GM19397 (cell line): ENCODE results near the gene HSPA4L.

Experiments
- ATAC-seq: cut with Tn5 transposase; IDR thresholded peaks from one replicate; pipeline ENCODE4 v1.9.1; 2021; ENCODE audit warnings: mild to moderate bottlenecking, moderate library complexity; ENCODE audit not compliant: unreplicated experiment

The HSPA4L gene

DNA sequence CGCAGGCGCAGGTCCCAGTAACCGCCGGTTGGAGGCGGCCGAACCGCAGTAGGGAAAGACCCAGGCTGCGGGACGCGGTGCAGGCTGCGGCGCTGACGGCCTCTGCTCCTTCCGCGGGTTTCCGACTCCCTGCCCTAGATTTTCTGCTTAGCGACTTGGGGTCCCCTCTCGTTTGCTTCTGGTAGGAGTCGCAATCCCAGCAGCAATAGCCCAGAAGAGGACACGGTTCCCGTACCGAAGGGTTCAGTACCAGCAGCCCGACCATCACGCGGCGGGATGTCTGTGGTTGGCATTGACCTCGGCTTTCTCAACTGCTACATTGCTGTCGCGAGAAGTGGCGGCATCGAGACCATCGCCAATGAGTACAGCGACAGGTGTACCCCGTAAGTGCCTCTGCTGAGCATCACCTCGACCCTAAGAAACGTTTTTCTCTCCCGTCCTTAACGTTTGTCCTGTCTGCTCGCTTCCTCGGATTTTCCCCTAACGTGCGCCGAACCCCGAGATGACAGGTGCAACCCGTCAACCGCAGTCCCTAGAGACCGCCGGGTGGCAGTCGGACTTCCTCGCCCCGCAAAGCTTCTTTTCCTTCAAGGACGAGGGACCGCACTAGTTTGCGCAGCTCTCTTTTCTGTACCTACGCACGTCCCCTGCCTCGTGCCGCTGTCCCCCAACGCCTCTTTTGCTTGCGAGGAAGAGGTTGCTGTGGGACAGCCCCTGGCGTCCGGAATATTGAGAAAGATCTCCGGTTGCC is at the start of gene HSPA4L:
HSPA4L (plus strand) TSS at position 48 of the 751 bp plus-strand sequence; CDS start at position 277, 229 bp downstream.
- ATAC-seq = peak; percentile 38

DNA sequence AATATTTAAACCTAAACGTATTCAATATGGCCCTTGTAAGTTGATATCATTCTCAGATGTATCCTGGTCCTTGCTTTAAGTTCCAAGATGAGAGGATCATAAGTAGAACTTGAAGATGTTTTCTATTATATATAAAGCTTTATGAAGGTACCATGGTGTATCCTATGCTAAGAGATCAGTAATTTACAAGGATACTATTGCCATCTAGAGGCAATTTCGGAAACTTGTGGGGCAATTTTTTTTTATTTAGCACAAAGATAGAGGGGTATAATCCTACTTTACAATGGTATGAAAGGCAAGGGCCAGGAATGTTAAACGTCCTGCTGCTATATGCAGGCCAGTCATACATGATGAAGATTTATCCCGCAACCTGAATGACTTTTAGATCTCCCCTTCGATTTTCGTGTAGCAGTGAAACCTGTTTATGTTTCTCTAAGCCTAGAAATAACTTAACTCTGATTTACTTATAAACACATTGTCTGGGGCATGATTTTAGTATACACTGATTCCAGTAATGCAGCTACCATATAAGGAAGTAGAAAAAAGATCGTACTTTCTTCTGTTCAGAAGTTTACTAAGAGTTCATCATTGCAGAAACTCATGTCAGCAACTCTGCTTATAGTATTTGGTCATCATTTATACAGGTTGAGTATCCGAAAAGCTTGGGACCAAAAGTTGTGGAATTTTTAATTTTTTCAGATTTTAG is 49.3 kb upstream of the HSPA4L start:
- peak; percentile 80 for ATAC-seq

DNA sequence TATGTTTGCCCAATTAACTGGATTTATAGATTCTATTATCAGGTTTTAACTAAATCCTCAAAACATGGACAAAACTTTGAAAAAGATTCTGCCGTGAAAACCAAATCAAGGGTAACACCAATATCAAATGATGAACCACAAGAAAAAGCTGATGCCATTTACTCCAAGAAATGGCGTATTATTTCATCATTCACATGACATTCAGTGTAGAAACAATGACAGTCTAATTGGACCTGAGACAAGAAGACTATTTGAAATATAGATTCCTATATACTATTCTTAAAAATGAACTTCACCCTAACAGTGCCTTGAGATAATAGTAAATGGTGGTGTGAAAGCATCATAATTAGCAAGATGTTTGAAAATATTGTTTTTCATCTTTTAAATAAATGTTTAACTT is 47.1 kb upstream of the HSPA4L start:
- no peak for ATAC-seq

DNA sequence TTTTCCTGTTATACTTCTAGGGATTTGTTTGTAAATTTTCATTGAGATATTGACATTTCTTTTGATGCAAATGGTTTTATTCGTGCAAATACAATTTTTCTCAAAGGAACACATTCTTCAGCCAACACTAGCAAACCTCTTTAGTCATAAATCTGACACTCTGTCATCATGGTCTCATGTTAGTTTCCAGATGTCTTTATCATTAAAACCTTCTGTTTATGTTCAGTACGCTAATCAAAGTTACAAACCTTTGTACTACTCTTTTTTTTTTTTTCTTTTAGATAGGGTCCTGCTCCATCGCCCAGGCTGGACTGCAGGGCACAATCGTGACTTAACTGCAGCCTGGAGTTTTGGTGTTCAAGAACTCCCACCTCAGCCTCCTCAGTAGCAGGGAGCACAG is 44.8 kb upstream of the HSPA4L start:
- ATAC-seq = no peak

DNA sequence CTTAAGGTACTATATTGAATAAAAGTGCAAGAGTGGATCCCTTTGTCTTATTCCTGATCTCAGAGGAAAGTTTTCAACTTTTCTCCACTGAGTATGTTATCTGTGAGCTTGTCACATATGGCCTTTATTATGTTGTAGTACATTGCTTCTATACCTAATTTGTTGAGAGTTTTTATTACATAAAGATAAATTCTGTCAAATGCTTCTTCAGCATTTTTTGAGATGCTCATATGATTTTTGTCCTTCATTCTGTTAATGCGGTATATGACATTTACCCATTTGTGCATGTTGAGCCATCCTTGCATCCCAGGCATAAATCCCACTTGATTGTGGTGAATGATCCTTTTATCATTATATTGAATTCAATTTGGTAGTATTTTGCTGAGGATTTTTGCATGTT is 40.9 kb upstream of the HSPA4L start:
- ATAC-seq = no peak

DNA sequence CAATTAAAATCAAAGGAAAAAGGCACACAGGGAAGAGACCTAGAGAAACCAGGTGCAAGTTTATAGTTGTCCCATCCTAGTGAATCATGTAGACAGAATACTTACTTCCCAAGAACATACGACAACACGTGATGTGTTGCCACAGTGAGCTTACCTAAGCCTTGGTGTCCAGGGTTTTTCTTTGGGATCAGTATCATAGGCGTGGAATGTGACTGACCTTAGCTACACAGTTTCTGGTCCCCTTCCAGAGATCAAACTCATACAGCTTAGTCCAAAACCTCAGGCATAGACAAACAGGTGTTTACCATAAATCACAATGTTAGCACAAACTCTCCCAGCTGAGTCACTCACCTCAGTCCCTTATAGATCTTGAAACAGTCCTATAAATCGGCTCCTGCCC is 34.2 kb upstream of the HSPA4L start:
- ATAC-seq = no peak

DNA sequence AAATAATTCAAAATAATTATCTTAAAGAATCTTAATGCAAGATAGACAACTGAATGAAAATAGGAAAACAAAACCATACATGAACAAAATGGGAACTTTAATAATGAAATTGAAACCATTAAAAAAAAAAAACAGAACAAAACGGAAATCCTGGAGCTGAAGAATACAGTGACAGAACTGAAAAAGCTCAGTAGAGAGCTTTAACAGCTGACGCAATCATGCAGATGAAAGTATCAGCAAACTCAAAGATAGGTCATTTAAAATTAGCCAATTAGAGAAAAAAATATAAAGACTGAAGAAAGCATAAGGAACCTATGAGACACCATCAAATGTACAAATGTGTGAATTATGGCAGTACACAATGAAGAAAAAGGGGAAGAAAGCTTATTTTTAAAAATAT is 33.2 kb upstream of the HSPA4L start:
- no peak for ATAC-seq

DNA sequence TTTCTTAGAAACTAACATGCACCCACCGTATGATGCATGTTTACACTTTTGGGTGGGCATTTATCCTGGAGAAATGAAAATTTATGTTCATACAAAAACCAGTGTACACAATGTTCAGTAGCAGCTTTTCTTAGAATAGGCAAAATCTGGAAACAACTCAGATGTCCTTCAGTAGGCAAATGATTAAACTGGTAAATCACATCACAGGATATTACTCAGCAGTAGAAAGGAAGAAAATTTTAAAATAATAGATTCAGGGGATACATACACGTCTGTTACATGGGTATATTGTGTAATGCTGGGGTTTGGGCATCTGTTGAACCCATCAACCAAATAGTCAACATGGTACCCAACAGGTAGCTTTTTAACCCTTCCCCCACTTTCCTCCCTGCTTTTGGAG is 25.2 kb upstream of the HSPA4L start:
- no peak for ATAC-seq

DNA sequence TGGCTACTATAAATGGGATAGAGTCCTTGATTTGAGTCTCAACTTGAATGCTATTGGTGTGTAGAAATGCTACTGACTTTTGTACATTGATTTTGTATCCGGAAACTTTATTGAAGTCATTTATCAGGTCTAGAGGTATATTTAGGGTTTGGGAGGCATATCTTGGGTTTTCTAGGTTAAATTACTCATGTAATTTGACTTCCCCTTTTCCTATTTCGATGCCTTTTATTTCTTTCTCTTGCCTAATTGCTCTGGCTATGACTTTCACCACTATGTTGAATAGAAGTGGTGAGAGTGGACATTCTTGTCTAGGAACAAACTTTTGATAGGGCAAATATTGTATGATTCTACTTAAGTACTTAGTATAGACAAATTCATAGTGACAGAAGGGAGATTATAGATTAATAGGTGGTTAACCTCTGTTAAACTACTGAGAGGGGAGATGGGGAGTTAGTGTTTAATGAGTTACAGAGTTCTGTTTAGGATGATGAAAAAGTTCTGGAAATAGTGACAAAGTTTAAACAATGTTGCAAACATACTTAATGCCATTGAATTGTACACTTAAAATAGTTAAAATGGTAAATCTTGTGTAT is 22.8 kb upstream of the HSPA4L start:
- ATAC-seq = peak; percentile 70

DNA sequence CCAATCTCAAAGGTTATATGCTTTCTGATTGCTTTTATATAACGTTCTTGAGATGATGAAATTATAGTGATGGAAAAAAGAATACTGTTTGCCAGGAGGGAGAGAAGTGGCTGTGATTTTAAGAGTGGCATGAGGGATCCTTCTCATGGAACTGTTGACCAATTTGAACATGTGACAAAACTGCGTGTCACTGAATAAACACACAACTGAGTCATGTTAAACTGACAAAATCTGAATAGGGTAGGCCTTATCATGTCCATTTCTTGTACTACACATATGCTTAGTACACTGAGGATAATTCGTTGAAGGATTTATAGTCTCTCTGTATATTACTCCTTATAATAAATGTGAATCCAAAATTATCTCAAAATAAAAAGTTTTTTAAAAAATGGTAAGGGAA is 22.2 kb upstream of the HSPA4L start:
- peak; percentile 14 for ATAC-seq

DNA sequence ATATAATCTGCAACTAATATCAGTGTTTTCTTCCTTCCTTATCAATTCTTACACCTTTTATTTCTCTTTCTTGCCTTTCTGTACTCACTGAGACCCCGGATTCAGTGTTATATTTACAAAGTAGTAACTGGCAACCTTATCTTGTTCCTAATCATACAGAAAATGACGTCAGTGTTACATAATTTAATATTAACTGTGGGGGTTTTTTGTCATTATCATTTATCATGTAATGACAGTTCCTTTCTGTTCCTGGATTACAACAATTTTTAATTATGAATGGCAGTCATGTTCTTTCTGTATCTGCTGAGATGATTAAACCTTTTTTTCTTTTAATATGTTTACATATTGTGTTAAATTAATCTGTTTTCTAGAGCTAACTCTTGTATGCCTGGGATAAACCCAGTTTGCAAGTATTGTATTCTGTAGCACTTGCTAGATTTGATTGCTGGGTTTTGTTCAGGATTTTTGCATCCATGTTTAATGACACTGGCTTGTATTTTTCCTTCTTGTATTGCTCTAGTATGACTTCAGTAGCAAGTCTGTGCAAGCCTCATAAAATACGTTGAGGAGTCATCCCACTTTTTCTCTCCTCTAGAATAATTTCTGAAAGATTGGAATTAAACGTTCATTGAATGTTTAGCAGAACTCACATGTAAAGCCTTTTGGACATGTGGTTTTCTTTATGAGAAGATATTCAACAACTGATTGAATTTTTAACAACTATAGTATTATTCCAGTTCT is 10.4 kb upstream of the HSPA4L start:
- no peak for ATAC-seq

DNA sequence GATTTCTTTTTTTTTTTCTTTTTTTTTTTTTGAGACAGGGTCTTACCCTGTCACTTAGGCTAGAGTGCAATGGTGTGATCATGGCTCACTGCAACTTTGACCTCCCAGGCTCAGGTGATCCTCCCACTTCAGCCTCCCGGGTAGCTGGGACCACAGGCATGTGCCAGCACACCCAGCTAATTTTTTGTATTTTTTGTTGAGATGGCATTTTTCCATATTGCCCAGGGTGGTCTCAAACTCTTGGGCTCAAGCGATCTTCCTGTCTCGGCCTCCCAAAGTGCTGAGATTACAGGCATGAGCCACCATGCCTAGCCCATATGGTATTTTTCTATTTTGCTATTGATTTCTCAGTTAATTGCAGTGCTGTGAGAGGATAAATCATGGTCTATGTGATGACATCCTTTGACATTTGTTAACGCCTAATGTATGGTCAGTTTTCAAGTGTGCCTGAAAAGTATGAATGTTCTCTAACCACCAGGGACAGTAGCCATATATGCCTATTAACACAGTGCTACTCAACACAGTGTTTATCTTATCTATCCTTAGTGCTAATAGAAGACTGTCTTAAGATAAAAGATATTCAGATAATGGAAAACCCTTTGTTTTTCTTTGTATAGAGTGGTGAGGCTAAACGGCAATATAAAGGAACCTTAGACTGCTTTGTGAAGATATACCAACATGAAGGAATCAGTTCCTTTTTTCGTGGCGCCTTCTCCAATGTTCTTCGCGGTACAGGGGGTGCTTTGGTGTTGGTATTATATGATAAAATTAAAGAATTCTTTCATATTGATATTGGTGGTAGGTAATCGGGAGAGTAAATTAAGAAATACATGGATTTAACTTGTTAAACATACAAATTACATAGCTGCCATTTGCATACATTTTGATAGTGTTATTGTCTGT is 9.1 kb upstream of the HSPA4L start:
- no peak for ATAC-seq

DNA sequence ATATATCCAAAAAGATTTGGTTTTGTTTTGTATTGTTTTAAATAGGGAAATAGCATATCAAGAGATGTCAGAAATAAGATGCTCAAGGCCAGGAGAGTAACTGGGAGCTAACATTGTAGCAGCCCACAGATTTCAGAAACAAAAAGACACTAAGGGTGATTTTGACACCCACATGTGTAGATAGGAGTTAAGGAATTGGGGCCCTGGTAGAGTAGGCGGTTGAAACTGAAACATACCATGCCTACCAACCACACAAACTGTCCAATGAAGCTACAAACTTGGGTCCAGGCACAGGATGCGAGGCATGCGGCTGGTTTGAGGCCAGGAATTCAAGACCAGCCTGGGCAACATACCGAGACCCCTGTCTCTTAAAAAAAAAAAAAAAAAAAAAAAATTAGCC is 6.3 kb upstream of the HSPA4L start:
- no peak for ATAC-seq

DNA sequence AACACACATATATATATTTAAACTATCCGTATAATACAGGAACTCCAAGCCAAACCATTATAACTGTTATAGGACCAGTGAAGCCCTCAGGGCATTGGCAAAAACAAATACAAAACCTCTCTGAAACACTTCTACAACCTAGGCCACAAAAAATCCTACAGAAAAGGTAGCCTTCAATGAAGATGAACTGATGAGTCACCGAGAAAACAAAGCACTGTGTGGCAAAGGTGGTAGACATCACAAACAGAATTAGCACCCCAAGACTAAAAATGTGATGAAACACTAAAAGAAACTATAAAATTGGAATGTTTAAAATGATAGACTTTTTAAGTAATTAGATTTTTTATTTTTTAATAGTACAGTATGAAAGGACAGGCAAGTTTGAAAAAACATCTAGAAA is 5.5 kb upstream of the HSPA4L start:
- no peak for ATAC-seq

DNA sequence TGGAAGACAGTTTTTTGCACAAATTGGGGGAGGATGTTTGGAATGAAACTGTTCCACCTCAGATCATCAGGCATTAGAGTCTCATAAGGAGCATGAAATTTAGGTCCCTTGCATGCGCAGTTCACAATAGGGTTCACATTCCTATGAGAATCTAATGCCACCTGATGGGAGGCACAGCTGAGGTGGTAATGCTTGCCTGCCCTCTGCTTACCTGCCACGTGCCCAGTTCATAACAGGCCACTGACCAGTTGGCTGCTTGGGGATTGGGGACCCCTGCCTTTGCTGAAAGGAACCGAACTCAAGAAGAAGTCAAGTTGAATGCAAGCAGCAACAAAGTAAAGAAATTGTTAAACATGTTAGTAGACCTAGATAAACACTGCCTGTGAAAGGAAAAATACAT is 4.6 kb upstream of the HSPA4L start:
- no peak for ATAC-seq

DNA sequence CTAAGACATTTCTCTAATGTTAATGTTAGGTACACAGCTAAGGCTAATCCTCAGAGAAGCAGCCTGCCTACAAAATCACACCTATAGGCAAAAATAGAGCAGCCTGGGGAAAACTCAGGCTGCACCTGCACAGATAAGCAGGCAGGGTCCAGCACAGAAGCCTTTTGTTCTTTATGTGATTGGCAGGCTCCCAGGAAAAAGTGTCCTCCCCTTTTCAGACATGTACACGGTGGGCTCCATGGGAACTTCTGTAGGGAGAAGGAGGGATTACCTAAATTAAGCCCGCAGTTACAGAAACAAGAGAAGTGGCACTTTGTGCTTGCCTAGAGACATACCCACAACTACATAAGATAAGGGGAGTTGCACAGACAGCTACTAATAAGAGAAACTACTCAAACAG is 4.0 kb upstream of the HSPA4L start:
- no peak for ATAC-seq

DNA sequence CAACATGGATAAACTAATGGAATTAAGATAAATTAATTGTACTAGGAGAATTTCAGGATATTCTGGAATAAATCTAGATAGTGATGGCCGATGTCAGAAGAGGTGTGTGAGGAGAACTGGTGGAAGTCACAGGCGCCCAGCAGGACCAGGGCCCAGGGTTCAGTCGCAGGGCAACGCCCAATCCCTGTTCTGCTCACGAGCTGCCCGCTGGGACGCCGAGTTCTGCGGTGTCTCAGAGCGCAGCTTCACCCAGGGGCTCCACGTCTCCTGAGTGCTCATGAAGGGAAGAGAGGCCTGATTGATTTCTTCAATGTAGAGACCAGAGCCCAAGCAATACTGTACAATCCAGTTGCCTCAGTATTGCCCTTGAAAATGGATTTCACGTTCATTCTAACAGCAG is 1.5 kb upstream of the HSPA4L start:
- ATAC-seq = no peak

DNA sequence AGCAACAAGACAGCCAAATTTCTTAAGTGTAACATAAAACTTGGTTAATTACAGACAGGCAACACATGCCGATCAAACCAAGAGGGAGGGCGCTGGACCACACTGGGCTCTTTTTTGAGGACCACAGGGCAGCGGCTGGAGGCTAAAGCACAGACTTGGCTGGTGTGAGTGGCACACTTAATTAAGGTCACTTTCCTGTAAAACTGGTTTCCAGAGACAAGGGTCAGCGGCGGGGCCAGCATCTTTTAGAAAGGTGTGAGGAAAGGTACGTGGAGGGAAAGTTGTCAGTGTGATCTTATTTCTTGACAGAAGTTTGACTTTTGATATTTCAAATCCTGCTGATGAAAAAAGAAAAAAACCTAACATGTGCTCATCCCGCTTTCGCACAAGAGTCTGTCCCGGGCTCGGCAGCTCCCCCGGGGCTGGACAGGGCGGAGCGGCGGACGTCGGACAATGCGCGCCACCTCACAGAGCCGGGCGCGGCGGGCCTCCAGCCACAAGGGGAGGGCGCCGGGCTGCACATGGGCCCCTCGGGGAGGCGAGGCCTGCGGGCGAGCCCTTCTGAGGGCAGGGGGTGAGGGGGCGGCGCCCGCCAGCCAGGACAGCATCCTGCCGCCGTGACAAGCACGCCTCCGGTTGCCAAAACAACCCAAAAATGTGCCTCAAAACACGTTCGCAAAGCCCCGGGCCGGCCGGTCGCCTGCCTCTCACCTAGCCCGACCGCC is 660 bp upstream of the HSPA4L start:
- peak; percentile 36 for ATAC-seq

DNA sequence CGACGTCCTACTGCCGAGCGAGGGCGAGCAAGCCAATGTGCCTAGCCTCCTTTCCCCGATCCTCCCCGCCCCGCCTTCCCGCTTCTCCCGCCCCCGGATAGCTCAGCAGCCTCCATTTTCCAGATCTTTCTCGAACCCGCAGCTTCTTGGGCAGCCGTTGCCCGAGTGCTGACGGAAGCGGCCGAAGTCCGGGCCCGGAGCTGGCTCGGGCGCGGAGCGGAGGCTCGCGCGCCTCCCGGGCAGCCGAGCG is 172 bp upstream of the HSPA4L start:
- peak; percentile 80 for ATAC-seq
